22Rv1 (cell line): ENCODE results near the gene DCST2.

Experiments
- H3K27ac ChIP-seq: fragments of 450-650 bp; 2 replicates; pipeline ENCODE4 v1.5.1; 2017
- ZFX ChIP-seq: fragments of 450-650 bp; IDR thresholded peaks from 2 replicates; pipeline ENCODE4 v1.6.1; 2017; ENCODE audit warnings: antibody characterized with exemption, borderline replicate concordance
- TF ChIP-seq, protein P1 (sequence below): fragments of 450-650 bp; IDR thresholded peaks from 2 replicates; pipeline ENCODE4 v1.5.1; 2017; ENCODE audit warnings: mild to moderate bottlenecking

Gene DCST2

GRCh38 chr1:155051777-155052398, 18.3 kb upstream of the DCST2 start:
- H3K27ac ChIP-seq, result peak overlapping the region; percentile 100
- TF ChIP-seq, protein P1, sequence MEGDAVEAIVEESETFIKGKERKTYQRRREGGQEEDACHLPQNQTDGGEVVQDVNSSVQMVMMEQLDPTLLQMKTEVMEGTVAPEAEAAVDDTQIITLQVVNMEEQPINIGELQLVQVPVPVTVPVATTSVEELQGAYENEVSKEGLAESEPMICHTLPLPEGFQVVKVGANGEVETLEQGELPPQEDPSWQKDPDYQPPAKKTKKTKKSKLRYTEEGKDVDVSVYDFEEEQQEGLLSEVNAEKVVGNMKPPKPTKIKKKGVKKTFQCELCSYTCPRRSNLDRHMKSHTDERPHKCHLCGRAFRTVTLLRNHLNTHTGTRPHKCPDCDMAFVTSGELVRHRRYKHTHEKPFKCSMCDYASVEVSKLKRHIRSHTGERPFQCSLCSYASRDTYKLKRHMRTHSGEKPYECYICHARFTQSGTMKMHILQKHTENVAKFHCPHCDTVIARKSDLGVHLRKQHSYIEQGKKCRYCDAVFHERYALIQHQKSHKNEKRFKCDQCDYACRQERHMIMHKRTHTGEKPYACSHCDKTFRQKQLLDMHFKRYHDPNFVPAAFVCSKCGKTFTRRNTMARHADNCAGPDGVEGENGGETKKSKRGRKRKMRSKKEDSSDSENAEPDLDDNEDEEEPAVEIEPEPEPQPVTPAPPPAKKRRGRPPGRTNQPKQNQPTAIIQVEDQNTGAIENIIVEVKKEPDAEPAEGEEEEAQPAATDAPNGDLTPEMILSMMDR, result no peak
- TF ChIP-seq ZFX, result no peak

GRCh38 chr1:155051342-155051776, 17.8 kb upstream of the DCST2 start:
- peak overlapping the region; percentile 100 for H3K27ac ChIP-seq
- TF ChIP-seq, protein P1, result no peak
- no peak for TF ChIP-seq ZFX

DNA sequence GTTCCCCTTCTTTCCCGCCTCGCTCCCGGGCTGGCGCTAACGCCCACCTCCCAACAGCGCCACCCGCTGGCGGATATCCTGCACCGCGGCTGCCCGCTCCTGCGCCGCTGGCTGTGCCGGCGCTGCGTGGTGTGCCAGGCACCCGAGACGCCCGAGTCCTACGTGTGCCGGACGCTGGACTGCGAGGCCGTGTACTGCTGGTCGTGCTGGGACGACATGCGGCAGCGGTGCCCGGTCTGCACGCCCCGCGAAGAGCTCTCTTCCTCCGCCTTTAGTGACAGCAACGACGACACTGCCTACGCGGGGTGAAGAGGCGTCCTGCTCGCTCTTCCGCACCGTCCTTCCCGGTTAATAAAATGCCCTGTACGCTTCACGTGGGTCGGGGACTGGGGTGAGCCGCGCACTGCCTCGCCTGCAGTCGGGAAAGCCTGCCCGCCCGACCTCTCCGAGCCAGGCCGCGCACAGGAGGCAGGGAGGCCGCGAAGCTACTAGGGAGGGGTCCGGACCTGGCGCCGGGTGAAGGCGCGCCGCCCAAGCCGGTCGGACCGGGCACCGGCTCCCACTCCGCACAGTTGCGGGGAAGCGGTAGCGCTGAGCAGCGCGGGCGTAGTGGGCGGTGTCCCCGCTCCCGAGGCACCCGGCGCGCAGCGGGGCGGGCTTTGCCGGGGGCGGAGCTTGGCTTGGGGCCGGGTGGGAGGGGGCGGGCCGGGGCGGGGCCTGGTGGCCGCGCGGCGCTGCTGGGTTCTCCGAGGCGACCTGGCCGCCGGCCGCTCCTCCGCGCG, 17.2 kb upstream of the DCST2 start, which contains the start of gene ADAM15:
Gene ADAM15, plus strand, starts transcription at position 757 of the 782 bp plus-strand sequence. CDS start 71 bp downstream, outside the sequence.
- H3K27ac ChIP-seq, result peak within 1 kb of the TSS; percentile 100
- TF ChIP-seq, protein P1, result peak; percentile 99
- no peak for TF ChIP-seq ZFX

DNA sequence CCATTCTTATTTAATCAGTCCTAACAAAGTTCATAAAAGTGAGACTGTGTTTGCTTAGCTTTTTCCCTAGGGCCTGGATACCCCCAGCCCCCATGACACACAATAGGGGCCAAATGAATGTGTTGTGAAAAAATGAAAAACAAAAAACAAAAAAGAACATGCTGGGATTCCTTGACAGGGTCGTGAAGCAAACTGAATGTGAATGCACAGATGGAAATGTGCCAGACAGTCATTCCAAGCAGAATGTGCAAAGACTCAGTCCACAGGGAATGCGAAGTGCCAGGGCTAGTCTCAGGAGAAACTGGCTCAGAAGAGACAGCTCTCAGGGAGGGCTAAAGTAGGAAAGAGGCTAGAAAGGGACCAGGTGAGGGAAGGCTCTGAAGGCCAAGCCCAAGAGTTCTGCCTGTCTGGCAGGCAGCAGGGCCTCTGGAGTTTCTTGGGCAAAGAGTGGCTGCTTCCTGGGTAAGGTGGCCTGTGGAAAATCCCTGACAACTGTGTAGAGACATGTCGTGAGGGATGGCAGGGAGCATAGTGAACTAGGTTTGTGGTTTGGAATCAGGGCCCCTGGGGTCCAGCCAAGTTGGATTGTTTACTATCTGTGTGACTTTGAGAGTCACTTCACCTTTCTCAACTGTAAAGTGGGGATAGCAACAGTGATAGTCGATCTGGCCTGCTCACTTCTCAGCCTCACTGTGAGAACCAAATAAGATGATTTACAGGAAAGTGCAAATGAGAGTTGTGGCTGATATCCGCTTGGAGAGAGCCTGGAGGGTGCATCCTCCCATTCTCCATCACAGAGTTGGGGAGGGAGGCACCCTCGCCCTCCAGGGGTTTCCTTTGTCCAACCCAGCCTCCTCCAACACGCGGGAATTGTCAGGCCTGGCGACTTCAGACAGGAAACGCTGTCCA, 16.3 kb upstream of the DCST2 start:
- H3K27ac ChIP-seq, result peak overlapping the region; percentile 100
- TF ChIP-seq ZFX, result no peak
- TF ChIP-seq, protein P1, result no peak

DNA sequence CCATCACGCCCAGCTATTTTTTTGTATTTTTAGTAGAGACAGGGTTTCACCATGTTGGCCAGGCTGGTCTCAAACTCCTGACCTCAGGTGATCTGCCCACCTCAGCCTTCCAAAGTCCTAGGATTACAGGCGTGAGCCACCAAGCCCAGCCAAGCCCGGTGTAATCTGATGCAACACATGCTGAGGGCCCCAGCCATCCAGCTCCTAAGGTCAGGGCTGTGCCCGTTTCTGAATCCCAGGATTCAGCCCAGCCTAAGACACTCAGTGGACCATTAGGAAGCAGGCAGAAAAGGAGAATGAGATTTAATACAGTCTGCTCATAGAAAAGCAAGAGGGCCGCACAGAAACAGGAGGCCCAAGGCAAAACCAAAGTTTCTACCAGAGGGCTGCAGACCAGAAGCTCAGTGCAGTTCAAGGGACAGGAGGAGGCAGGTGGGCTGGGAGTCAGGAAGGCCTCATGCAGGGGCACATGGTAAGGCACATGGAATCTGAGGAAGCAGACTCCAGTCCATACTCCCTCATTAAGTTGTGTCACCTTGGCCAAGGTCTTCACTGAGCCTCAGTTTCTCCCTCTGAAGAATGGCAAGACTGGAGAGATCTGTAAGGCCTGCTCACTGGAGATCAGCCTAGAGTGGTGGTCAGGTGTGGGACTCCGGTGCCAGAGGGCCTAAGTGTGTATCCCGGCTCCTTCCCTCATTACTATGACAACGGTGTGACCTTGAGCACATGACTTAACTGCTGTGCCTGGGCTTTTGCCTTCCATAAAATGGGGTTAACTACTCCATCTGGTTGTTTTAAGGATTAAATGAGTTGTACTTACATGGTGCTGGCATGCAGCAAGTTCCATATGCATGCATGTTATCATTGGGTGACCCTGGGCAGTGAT, 15.1 kb upstream of the DCST2 start:
- TF ChIP-seq ZFX, result no peak
- TF ChIP-seq, protein P1, result no peak
- peak overlapping the region; percentile 100 for H3K27ac ChIP-seq
